ENCODE data around the gene FAM174C. TPM values are rescaled to one million over a fixed set of nuclear protein-coding genes. Genes with fewer than 3 reads are reported as not detected.

Gene FAM174C
- total and polyA plus RNA-seq, 10 of the 15 experiments (the other 5 are each of a cell fraction or from before 2014, with no cell fraction given), result 0.89 to 94.6 (median 43.6) TPM

DNA sequence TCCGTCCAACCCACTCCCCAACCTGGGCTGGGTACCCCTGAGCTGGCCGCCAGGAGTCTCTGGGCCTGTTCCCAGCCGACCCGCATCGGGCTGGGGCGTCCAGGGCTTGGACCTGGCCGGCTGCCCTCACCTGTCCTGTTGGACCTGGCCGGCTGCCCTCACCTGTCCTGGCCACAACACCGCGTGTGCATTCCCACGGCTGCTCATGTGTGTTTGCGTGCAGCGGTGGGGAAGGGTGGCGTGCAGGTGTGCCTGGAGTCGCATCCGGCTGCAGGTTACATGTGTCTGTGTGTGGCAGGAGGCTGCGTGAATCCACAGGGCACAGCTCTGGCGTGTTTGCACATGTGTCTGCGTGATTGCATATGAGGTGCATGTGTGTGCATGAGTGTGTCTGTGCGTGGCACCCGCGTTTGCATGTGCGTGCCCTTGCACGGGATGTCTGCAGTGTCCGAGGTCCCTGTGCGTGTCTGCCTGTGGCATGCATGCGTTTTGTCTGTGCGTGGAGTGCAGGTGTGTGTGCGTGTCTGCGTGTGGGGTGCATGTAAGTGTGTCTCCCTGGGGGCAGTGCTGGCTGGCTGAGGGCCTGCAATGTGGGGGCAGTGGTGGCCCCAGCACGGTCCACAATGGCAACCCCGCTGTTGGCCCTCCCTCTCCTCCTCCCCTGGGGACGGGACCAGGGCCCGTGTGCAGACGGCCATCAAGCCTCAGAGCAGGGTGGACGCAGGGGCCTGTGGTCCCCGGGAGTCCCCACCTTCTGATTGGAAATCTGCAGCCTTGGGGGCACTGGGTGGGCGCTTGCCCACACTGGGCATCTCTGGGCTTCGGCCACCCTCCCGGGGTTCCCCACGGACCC lies 13.7 kb downstream of the FAM174C start (continued):
- TF ChIP-seq, protein P1, sequence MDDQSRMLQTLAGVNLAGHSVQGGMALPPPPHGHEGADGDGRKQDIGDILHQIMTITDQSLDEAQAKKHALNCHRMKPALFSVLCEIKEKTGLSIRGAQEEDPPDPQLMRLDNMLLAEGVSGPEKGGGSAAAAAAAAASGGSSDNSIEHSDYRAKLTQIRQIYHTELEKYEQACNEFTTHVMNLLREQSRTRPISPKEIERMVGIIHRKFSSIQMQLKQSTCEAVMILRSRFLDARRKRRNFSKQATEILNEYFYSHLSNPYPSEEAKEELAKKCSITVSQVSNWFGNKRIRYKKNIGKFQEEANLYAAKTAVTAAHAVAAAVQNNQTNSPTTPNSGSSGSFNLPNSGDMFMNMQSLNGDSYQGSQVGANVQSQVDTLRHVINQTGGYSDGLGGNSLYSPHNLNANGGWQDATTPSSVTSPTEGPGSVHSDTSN (IDR thresholded peaks at IDR 0.05; ENCODE audit: insufficient replicate concordance, low read depth, low read length), result no peak
- TF ChIP-seq ZNF384 (IDR thresholded peaks at IDR 0.05; ENCODE audit: borderline replicate concordance, low read depth, low read length) (no peak), MTA3 (IDR thresholded peaks at IDR 0.05; ENCODE audit: borderline replicate concordance, low read length) (no peak)
- TF ChIP-seq, protein P2, sequence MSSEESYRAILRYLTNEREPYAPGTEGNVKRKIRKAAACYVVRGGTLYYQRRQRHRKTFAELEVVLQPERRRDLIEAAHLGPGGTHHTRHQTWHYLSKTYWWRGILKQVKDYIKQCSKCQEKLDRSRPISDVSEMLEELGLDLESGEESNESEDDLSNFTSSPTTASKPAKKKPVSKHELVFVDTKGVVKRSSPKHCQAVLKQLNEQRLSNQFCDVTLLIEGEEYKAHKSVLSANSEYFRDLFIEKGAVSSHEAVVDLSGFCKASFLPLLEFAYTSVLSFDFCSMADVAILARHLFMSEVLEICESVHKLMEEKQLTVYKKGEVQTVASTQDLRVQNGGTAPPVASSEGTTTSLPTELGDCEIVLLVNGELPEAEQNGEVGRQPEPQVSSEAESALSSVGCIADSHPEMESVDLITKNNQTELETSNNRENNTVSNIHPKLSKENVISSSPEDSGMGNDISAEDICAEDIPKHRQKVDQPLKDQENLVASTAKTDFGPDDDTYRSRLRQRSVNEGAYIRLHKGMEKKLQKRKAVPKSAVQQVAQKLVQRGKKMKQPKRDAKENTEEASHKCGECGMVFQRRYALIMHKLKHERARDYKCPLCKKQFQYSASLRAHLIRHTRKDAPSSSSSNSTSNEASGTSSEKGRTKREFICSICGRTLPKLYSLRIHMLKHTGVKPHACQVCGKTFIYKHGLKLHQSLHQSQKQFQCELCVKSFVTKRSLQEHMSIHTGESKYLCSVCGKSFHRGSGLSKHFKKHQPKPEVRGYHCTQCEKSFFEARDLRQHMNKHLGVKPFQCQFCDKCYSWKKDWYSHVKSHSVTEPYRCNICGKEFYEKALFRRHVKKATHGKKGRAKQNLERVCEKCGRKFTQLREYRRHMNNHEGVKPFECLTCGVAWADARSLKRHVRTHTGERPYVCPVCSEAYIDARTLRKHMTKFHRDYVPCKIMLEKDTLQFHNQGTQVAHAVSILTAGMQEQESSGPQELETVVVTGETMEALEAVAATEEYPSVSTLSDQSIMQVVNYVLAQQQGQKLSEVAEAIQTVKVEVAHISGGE (CRISPR knock-in tag; IDR thresholded peaks at IDR 0.05), result no peak

- TF ChIP-seq CTCF (IDR thresholded peaks at IDR 0.05 in 2 of 3, conservative IDR thresholded peaks at IDR 0.05 in 1 of 3; ENCODE audit: control insufficient read depth in 2 of 3, extremely low read depth in 1 of 3, insufficient read depth in 1 of 3, low read depth in 3 of 3, low read length in 3 of 3) (0 out of 6 replicates have a peak, but pooled peaks of 1 of the 3 experiments have one; percentile 4), RAD51 (IDR thresholded peaks at IDR 0.05) (no peak)
- Histone ChIP-seq H4K20me1 (ENCODE audit: control insufficient read depth, insufficient read depth) (no peaks in the 10 kb centered on the region), H3K4me3 (no peak overlapping the region), H3K27ac (ENCODE audit: control insufficient read depth, insufficient read depth) (no peak overlapping the region), H3K4me1 (ENCODE audit: control insufficient read depth, insufficient read depth, low read length) (peaks cover 16% of the 10 kb centered on the region), H3K4me2 (ENCODE audit: control insufficient read depth, insufficient read depth) (no peak overlapping the region), H2AFZ (ENCODE audit: control insufficient read depth, low read depth, low read length) (no peak overlapping the region), H3K79me2 (ENCODE audit: control insufficient read depth, insufficient read depth, low read length) (no peaks in the 10 kb centered on the region), H3K27me3 (replicated peaks in 1 of 2; ENCODE audit: control insufficient read depth in 2 of 2, insufficient read depth in 2 of 2, low read length in 1 of 2) (peaks cover 7 to 8% of the 10 kb centered on the region in 2 experiments; a peak in 3 of 4 replicates), H3K36me3 (ENCODE audit: control insufficient read depth in 2 of 2, insufficient read depth in 2 of 2, low read length in 1 of 2) (no peaks in the 10 kb centered on the region), H3K9ac (ENCODE audit: control insufficient read depth, insufficient read depth, low read length) (no peak overlapping the region), H3K9me3 (replicated peaks; ENCODE audit: control insufficient read depth, insufficient read depth, low read length) (no peaks in the 10 kb centered on the region)
- DNase-seq (ENCODE audit: low read depth, low spot score), result no peak
- RAD21 ChIA-PET (ENCODE audit: unreplicated experiment), result no interaction called here
- intact Hi-C loops (cut with micrococcal nuclease; ENCODE audit: unreplicated experiment), result no loop called here
- CTCF ChIA-PET, result no interaction called here
- no peak for FAIRE-seq
- POLR2A ChIA-PET, result interaction anchor here (0.5 kb wide), 1 partner anchor 21 kb away, joined by 3 read pairs; the partner anchor contains the start of gene CIRBP
- peak; percentile 11; the same call in 1 of the 3 replicates for ATAC-seq
- SMC1A ChIA-PET (ENCODE audit: uncharacterized antibody, unreplicated experiment), result no interaction called here
- BruUV-seq (replicated peaks), result no TSS peak
- in situ Hi-C loops (cut with MboI), result no loop called here
- WGBS (ENCODE audit: insufficient coverage, insufficient replicate concordance, low lambda C conversion rate, missing lambda C conversion rate), result 24% methylated on average over 19 of the region's 19 CpGs
These were observed 14.3 kb downstream of the FAM174C start for GRCh38 chr19:1289686-1290025.

Data from GM12878 (cell line).